Measurements from ENCODE around the gene GPR152.

GRCh38 chr11:67451658-67451976, 912 bp downstream of the GPR152 start:
- TF ChIP-seq POLR2A (IDR thresholded peaks at IDR 0.05) (no peak), CTCF (IDR thresholded peaks at IDR 0.05) (no peak)
